C4-2B (cell line): ENCODE measurements around the gene GALNT16.

Source experiments
- ZFX ChIP-seq: fragments of 450-650 bp; IDR thresholded peaks from 2 replicates; pipeline ENCODE4 v1.6.1; 2017
- TF ChIP-seq, protein P1 (sequence below): fragments of 450-650 bp; conservative IDR thresholded peaks from 2 replicates; pipeline ENCODE4 v1.5.1; 2017; ENCODE audit warnings: mild to moderate bottlenecking

DNA sequence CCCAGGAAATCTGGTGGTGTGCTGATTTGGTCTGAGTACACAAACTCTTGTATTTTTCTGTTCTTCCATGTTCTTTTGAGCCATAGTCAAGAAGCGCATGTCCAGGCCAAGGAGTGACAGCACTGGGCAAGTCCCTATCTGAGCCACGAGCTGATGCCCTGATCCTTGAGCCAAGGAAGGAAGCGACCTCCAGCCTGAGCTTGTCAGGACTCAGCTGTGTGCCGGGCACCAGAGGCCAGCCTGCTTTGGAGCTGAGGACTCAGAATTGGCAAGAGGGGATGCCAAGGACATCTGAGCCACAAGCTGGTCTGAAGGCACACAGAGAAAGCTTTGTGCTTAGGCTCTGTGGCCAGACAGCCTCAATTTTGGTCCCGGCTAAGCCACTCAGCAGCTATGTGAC lies 52.6 kb downstream of the GALNT16 start:
- TF ChIP-seq, protein P1, sequence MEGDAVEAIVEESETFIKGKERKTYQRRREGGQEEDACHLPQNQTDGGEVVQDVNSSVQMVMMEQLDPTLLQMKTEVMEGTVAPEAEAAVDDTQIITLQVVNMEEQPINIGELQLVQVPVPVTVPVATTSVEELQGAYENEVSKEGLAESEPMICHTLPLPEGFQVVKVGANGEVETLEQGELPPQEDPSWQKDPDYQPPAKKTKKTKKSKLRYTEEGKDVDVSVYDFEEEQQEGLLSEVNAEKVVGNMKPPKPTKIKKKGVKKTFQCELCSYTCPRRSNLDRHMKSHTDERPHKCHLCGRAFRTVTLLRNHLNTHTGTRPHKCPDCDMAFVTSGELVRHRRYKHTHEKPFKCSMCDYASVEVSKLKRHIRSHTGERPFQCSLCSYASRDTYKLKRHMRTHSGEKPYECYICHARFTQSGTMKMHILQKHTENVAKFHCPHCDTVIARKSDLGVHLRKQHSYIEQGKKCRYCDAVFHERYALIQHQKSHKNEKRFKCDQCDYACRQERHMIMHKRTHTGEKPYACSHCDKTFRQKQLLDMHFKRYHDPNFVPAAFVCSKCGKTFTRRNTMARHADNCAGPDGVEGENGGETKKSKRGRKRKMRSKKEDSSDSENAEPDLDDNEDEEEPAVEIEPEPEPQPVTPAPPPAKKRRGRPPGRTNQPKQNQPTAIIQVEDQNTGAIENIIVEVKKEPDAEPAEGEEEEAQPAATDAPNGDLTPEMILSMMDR, result no peak
- TF ChIP-seq ZFX, result no peak
